EL (cell line): Measurements from ENCODE around the gene PKN2.
A peak's percentile ranks its signal among the peaks of the same experiment; 100 is the strongest.

Source experiments
- DNase-seq: peaks from one replicate; pipeline ENCODE4 v3.0.0-alpha.2; 2016

The PKN2 gene

GRCh38 chr1:88683541-88684481 is at the start of gene PKN2:
PKN2 (plus strand) TSS chr1:88684273; CDS start chr1:88684581, 308 bp downstream.
- DNase-seq: peak; percentile 99

GRCh38 chr1:88634538-88634937 is 49.5 kb upstream of the PKN2 start:
- DNase-seq: no peak

GRCh38 chr1:88640060-88640459 is 44.0 kb upstream of the PKN2 start:
- no peak for DNase-seq

GRCh38 chr1:88645886-88646285 is 38.2 kb upstream of the PKN2 start:
- no peak for DNase-seq

- no peak for DNase-seq
These were observed 37.4 kb upstream of the PKN2 start for GRCh38 chr1:88646476-88647248.

- DNase-seq: no peak
These were observed 36.8 kb upstream of the PKN2 start for GRCh38 chr1:88647249-88647645.

- DNase-seq: no peak
These were observed 36.2 kb upstream of the PKN2 start for GRCh38 chr1:88647749-88648415.

- DNase-seq: no peak
These were observed 35.4 kb upstream of the PKN2 start for GRCh38 chr1:88648706-88649105.

- no peak for DNase-seq
These were observed 34.1 kb upstream of the PKN2 start for GRCh38 chr1:88649932-88650331.

GRCh38 chr1:88650676-88651418 is 33.2 kb upstream of the PKN2 start:
- DNase-seq: peak; percentile 19

GRCh38 chr1:88655140-88655539 is 28.9 kb upstream of the PKN2 start:
- DNase-seq: no peak

- peak; percentile 29 for DNase-seq
These were observed 28.3 kb upstream of the PKN2 start for GRCh38 chr1:88655685-88656299.

- DNase-seq: no peak
These were observed 25.7 kb upstream of the PKN2 start for GRCh38 chr1:88658419-88658818.

- DNase-seq: no peak
These were observed 24.5 kb upstream of the PKN2 start for GRCh38 chr1:88659552-88659951.

- no peak for DNase-seq
These were observed 22.9 kb upstream of the PKN2 start for GRCh38 chr1:88661188-88661587.

GRCh38 chr1:88661951-88662699 is 21.9 kb upstream of the PKN2 start:
- no peak for DNase-seq

GRCh38 chr1:88662723-88663122 is 21.4 kb upstream of the PKN2 start:
- DNase-seq: no peak

- no peak for DNase-seq
These were observed 15.7 kb upstream of the PKN2 start for GRCh38 chr1:88668405-88668804.

- DNase-seq: no peak
These were observed 13.6 kb upstream of the PKN2 start for GRCh38 chr1:88670462-88670861.

GRCh38 chr1:88673446-88673845 is 10.6 kb upstream of the PKN2 start:
- DNase-seq: peak; percentile 13

- peak; percentile 2 for DNase-seq
These were observed 5.7 kb upstream of the PKN2 start for GRCh38 chr1:88678405-88678804.
